ENCODE results near the gene RPGRIP1. TPM values are rescaled to one million over a fixed set of nuclear protein-coding genes. Genes with fewer than 3 reads are reported as not detected.

Gene RPGRIP1
- total and polyA plus RNA-seq, 2 of the 4 experiments (the other 2 are of a cell fraction), result not detected

GRCh38 chr14:21322716-21323115 lies 42.8 kb downstream of the RPGRIP1 start:
- H3K27me3 ChIP-seq (ENCODE audit: control insufficient read depth, insufficient read depth, low read length), result peaks cover 41% of the 10 kb centered on the region
- no peak overlapping the region for H3K56ac ChIP-seq (ENCODE audit: extremely low read depth, insufficient read depth, low read length)
- no peaks in the 10 kb centered on the region for H3K79me1 ChIP-seq (ENCODE audit: low read depth in 1 of 2, low read length in 2 of 2)
- 100% methylated on average over 1 of the region's 2 CpGs; no CpG with 5 or more reads in 1 of the 2 experiments for WGBS, 2 experiments (ENCODE audit: extremely low coverage in 2 of 2, insufficient read length in 1 of 2)
- no peak overlapping the region for H2AK5ac ChIP-seq (ENCODE audit: low read depth, low read length)
- H4K8ac ChIP-seq (ENCODE audit: low read depth in 2 of 2, low read length in 2 of 2), result no peak overlapping the region
- H3K9me3 ChIP-seq (ENCODE audit: control insufficient read depth, insufficient read depth, low read length), result no peaks in the 10 kb centered on the region
- no peak overlapping the region for H3K18ac ChIP-seq (ENCODE audit: low read depth, low read length)
- ATAC-seq (ENCODE audit: low read depth) (no peak), DNase-seq (no peak)
- no peak overlapping the region for H2AK9ac ChIP-seq (replicated peaks; ENCODE audit: low read depth, low read length, poor library complexity)
- no peaks in the 10 kb centered on the region for H3K4me1 ChIP-seq (ENCODE audit: control insufficient read depth, insufficient read depth, low read length)
- H3K36me3 ChIP-seq (ENCODE audit: control insufficient read depth, insufficient read depth, low read length), result no peaks in the 10 kb centered on the region
- H2BK5ac ChIP-seq (ENCODE audit: low read depth, low read length, poor library complexity, severe bottlenecking), result no peak overlapping the region
- no peak overlapping the region for H2AFZ ChIP-seq (replicated peaks; ENCODE audit: low read length, poor library complexity)
- no peak overlapping the region for H3K4ac ChIP-seq (ENCODE audit: low read depth, low read length)
- TF ChIP-seq MAZ (IDR thresholded peaks at IDR 0.05; ENCODE audit: borderline replicate concordance, low read depth, low read length) (no peak), CTCF (conservative IDR thresholded peaks at IDR 0.05; ENCODE audit: low read depth, low read length) (no peak), CHD1 (IDR thresholded peaks at IDR 0.05; ENCODE audit: low read depth, low read length) (no peak), RAD21 (IDR thresholded peaks at IDR 0.05; ENCODE audit: low read length) (no peak), ELK1 (IDR thresholded peaks at IDR 0.05; ENCODE audit: borderline replicate concordance, low read depth, low read length) (no peak), CEBPB (IDR thresholded peaks at IDR 0.05; ENCODE audit: low read depth, low read length) (no peak), BHLHE40 (IDR thresholded peaks at IDR 0.05; ENCODE audit: low read depth, low read length) (no peak)
- H4K5ac ChIP-seq (ENCODE audit: low read depth, low read length), result no peak overlapping the region
- no peak overlapping the region for H3K23ac ChIP-seq (ENCODE audit: low read depth, low read length)
- no peak overlapping the region for H3K4me3 ChIP-seq (ENCODE audit: insufficient read depth, low read depth, low read length)
- ChIA-PET CTCF (no interaction called here), POLR2A (ENCODE audit: unreplicated experiment) (no interaction called here)
- H3K9ac ChIP-seq (ENCODE audit: low read depth, low read length), result no peak overlapping the region
- H3K27ac ChIP-seq (ENCODE audit: insufficient read depth, low read length), result no peak overlapping the region
- BruUV-seq (replicated peaks), result no TSS peak
- no peak overlapping the region for H2BK120ac ChIP-seq (ENCODE audit: low read depth, low read length)
- dilution Hi-C loops (cut with HindIII; ENCODE audit: low sequenced_read_pairs, unreplicated experiment), result no loop called here
- no peaks in the 10 kb centered on the region for H3K9me1 ChIP-seq (ENCODE audit: insufficient read depth, low read length)
- H4K20me1 ChIP-seq (ENCODE audit: insufficient read depth, low read length), result no peaks in the 10 kb centered on the region
- in situ Hi-C loops (cut with MboI; ENCODE audit: low sequenced_read_pairs), result no loop called here
- H3K4me2 ChIP-seq (ENCODE audit: low read depth, low read length), result no peak overlapping the region
- H4K91ac ChIP-seq (ENCODE audit: insufficient read depth, low read depth, low read length), result no peak overlapping the region
- no peak overlapping the region for H3K14ac ChIP-seq (replicated peaks; ENCODE audit: low read depth, low read length)
- H2BK15ac ChIP-seq (ENCODE audit: low read depth, low read length), result no peak overlapping the region
- intact Hi-C loops (cut with micrococcal nuclease), result no loop called here
- no peak overlapping the region for H2BK20ac ChIP-seq (ENCODE audit: low read depth, low read length)

Data from IMR-90 (cell line).